DND-41 (cell line): Measurements from ENCODE around the gene TIAL1.

Experiments used
- EZH2 ChIP-seq: IDR thresholded peaks from 3 replicates; pipeline ENCODE4 v1.6.1; 2012; ENCODE audit warnings: borderline replicate concordance, low read depth, mild to moderate bottlenecking, moderate library complexity, low read length, inconsistent platforms; ENCODE audit not compliant: severe bottlenecking
- TF ChIP-seq, protein P1 (sequence below): IDR thresholded peaks from 2 replicates; pipeline ENCODE4 v1.5.1; 2012; ENCODE audit warnings: borderline replicate concordance, low read length, moderate library complexity, mild to moderate bottlenecking; ENCODE audit not compliant: poor library complexity, severe bottlenecking; ENCODE audit errors: extremely low read depth

DNA sequence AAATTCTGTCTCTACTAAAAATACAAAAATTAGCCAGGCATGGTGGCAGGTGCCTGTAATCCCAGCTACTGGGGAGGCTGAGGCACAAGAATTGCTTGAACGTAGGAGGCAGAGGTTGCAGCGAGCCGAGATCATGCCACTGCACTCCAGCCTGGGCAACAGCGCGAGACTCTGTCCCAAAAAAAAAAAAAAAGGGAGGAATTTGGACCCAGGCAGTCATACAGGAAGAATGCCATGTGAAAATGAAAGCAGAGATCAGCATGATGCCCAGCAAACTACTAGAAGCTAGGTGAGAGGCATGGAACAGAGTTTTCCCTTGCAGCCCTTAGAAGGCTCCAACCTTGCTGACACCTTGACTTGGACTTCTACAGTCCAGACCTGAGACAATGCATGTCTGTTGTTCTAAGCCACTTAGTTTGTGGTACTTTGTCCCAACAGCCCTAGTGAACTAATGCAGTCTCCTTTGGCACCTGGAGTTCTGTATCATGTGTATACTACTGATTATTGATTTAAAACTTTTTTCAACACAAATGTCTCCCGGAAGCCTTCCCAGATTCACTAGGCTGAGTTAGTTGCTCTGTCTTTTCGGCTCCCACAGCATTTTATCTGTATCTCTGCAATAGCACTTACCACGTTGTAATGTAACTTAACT, 44.2 kb upstream of the TIAL1 start:
- TF ChIP-seq, protein P1, sequence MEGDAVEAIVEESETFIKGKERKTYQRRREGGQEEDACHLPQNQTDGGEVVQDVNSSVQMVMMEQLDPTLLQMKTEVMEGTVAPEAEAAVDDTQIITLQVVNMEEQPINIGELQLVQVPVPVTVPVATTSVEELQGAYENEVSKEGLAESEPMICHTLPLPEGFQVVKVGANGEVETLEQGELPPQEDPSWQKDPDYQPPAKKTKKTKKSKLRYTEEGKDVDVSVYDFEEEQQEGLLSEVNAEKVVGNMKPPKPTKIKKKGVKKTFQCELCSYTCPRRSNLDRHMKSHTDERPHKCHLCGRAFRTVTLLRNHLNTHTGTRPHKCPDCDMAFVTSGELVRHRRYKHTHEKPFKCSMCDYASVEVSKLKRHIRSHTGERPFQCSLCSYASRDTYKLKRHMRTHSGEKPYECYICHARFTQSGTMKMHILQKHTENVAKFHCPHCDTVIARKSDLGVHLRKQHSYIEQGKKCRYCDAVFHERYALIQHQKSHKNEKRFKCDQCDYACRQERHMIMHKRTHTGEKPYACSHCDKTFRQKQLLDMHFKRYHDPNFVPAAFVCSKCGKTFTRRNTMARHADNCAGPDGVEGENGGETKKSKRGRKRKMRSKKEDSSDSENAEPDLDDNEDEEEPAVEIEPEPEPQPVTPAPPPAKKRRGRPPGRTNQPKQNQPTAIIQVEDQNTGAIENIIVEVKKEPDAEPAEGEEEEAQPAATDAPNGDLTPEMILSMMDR = no peak
- no peak for TF ChIP-seq EZH2
